Mucosa of gallbladder (tissue), 1 donor: ENCODE data around the gene HIF3A. TPM values are rescaled to one million over a fixed set of nuclear protein-coding genes. Genes with fewer than 3 reads are reported as not detected.

Experiments used
- DNase-seq: peaks from one replicate; pipeline ENCODE4 v3.0.0-alpha.2; 2020; ENCODE audit warnings: low spot score
- total RNA-seq: library from RNA; stranded (reverse); gene quantifications from one replicate; pipeline ENCODE4 v1.2.1, GENCODE V29; 2021
- donor health status: DM: no; HTN: no; CAD: no.

HIF3A gene
- total RNA-seq, 1 donor from 2014 or later: 52.0 TPM

- DNase-seq: no peak
Measured at GRCh38 chr19:46328079-46328478, 31.2 kb downstream of the HIF3A start.

DNA sequence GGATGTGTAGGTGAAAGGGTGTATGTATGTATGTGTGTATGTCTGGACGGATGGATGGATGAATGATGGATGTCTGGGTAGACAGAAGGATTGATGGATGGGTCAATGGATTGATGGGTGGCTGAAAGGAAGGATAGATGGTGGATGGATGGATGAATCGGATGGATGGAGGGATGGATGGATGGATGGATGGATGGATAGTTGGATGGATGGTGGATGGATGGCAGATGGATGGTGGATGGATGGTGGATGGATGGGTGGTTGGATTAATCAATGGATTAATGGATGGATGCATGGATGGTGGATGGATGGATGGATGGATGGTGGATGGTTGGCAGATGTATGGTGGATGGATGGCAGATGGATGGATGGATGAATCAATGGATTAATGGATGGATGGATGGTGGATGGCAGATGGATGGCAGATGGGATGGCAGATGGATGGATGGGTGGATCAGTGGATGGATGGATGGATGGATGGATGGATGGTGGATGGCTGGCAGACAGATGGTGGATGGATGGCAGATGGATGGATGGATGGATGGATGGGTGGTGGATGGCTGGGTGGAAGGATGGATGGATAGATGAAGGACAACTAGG, 33.6 kb downstream of the HIF3A start:
- no peak for DNase-seq

DNA sequence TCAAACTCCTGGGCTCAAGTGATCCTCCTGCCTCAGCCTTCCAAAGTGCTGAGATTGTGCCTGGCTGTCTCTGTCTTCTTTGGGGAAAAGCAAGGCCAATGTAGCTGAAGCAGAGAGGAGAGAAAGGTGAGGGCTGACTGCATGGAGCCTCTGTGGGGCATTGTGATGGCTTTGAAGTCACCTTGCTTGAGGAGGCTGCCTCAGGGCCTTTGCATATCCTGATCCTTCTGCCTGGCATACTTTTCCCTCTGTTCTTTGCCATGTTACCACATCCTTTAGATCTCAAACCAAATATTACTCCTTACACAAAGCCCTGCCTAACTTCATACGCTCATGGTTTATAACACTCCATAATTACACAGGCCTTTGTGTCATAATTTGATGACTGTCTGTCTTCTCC, 40.6 kb downstream of the HIF3A start:
- no peak for DNase-seq

- DNase-seq: no peak
Measured at GRCh38 chr19:46339446-46339845, 42.6 kb downstream of the HIF3A start.

- no peak for DNase-seq
Measured at GRCh38 chr19:46340051-46340659, 43.3 kb downstream of the HIF3A start.

- DNase-seq: no peak
Measured at GRCh38 chr19:46341937-46342336, 45.1 kb downstream of the HIF3A start.

GRCh38 chr19:46344363-46344762, 47.5 kb downstream of the HIF3A start:
- no peak for DNase-seq

- no peak for DNase-seq
Measured at GRCh38 chr19:46345157-46345556, 48.3 kb downstream of the HIF3A start.

GRCh38 chr19:46346821-46347571, 50.2 kb downstream of the HIF3A start, which contains the start of gene PPP5C:
PPP5C (plus strand) TSS chr19:46347087; CDS start chr19:46347097, 10 bp downstream.
- peak; percentile 89 for DNase-seq

- DNase-seq: no peak
Measured at GRCh38 chr19:46347572-46347883, 50.7 kb downstream of the HIF3A start.

DNA sequence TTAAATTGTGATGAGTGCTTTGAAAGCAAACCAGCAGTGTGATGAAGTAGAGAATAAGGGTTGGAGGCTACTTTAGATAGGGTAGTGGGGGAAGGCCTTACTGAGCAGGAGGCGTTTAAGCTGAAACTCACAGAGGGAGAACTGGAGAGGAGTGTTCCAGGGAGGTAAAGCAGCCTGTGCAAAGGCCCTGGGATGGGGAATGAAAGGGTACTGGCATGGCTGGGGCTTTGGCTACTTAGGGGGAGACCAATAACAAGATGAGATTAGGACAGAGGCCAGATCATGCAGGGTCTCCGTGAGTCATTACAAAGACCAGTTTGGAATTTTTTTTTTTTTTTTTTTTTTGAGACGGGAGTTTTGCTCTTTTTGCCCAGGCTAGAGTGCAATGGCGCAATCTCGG, 51.1 kb downstream of the HIF3A start:
- DNase-seq: no peak

DNA sequence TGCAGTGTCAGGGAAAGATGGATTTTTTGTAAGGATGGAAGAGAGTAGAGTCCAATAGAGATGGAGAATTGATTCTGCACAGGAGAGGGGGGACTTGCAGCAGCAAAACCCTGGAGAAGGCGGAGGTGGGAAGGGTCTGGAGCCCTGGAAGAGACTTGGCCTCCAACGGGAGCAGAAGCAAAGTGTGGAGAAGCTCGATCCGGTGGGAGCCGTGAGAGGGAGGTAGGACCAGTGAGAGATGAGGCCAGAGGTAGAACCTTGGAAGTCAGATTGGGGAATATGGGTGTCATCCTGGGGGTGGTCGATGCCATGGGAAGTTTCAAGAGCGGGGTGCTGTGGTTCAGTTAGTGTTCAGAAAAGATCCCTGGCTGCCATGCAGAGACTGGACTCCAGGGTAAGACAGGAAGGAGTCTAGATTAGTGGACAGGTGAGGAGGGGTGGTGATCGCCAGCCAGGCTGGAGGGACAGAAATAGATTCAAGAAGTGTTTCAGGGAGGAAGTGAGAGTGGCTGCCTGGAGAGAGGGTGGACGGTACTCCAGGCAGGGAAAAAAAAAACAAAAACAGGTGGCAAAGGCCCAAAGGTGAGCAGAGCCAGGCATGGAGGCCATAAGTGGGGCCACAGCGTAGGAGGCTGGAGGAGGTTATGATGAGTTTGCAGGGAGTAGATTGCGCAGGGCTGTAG, 52.6 kb downstream of the HIF3A start:
- no peak for DNase-seq

- DNase-seq: no peak
Measured at GRCh38 chr19:46350029-46350757, 53.4 kb downstream of the HIF3A start.

DNA sequence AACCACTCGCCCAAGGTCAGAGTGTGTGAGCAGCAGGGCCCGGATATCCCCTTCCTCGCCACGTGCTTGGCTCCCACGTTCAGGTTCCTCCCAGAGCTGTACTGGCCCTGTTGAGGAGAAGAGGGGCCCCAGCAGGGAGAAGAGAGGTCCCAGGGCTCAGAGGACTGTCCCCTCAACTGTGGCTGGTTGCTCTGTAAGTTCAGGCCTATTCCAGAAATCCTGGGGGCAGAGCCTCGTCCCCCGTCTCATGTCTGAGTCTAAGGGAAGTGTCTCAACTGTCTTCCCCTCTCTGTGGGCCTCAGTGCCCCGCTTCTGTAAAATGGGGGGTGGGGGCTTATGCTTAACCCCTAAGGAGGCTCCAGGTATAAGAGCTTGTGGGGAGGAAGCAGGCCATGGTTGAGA, 53.9 kb downstream of the HIF3A start:
- no peak for DNase-seq

DNA sequence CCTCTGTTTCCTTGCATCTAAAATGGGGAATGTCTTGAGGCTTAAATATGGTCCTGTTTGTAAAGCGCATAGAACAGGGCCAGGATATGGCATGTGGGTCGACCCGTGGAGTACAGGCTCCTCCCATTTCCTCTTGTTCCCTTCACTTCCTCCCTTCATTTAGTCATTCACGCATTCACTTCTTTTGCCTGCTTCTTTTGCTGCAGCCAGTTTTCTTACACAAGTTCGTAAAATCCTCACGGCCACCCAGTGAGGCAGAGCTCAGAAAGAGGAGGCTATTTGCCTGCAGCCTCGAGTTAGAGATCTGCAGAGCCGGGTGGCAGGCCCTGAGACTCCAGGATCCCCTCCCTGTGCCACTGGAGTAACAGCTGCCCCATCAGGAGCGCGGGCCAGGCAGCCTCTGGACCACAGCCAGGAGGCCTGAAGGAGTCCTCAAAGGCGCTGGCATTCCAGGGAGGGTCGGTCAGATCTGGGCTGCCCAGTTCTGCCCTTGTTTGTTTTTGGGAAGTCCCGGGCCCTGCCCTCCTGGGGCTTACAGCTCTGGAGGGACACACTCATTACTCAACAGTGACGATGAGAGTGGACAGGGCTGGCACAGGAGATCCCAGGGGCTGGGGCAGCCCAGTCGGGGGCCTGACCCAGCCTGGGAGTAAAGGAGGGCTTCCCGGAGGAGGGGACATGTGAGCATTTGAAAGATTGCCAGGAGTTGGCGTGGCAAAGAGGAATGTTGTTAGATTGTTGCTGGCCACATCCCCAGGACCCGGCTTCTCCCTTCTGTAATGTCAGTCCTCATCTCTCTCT, 54.6 kb downstream of the HIF3A start:
- peak; percentile 39 for DNase-seq

- no peak for DNase-seq
Measured at GRCh38 chr19:46353730-46354528, 57.1 kb downstream of the HIF3A start.

DNA sequence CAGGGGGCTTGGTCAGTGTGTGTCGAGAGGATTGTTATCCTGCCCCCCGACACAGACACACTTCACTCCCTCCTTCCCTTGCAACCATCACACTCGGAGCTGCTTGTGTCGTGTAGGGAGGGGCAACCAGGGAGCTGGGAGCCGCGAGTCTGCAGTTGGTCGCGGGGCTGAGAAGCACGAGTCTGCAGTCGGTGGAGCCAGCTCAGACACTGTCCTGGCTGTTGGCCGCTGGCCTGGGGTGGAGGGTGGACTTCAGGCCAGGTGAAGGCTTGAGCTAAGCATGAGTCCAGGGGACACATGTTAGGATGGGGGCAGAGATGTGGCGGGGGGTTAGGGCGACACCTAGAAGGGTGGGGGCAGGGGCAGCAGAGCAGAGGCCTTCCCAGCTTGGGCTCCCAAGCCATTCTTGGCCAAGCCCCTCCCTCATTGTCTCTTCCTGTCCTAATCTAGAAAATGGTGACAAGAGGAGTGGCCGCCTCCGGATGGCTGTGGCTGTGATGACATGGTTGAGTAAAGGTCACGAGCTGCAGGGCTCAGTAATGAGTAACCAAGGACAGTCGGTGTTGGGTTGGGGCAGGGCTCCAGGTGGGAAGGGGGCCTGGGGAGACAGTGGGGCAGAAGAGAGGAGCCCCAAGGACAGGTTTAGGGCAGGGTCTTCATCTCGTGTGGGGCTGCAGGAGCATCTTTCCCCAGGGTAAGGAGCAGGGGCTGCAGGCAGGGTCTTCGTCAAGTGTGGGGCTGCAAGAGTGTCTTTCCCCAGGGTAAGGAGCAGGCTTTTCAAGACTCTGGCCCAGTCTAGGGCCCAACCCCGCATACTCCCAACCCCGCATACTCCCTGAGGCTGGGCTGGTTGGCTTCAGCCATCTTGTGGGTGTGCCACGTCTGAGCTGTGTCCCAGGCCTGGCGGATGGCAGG, 58.6 kb downstream of the HIF3A start:
- DNase-seq: peak; percentile 38

DNA sequence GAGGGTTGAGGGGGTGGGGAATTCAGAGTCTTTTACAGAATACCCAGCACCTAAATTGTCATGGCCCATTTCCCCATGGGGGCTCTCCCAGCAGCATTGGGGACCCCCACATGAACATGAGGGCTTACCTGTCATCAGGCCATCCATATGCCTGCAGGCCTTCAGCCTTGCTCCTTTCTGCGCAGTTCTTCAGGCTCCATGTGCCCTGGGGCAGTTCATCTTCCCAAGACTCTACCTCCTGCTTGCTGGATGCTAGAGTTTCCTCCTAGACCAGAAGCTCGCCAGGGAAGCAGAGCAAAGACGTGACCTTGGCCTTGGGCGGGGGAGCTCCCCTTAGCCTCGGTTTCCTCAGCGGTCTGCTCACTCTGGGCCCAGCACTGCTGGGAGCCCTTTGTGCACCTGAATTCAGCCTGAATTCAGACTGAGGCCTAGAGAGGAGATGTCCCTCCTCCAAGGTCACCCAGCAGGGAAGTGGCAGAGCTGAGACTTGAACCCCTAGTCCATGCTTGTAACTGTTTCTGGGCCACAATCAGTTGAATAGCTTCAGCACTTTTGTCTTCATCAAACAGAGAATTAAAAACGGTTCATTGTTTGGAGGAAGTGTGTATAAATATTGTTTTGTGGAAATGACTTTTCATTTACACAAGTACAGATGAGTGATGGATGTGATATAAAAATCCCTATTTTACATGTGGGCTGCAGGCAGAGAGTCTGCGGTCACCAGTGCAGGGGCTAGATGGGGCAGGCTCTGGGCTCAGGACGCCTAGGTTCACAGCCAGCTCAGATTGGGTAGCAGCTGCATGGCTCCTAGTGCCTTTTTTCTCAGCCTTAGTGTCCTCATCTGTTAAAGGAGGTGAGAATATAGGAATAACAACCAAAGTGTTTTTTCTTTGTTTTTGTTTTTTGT, 59.6 kb downstream of the HIF3A start:
- no peak for DNase-seq
